Fibroblast of the conjunctiva (primary cell): ENCODE measurements around the gene HS6ST2.

Experiments
- DNase-seq: peaks from one replicate; pipeline ENCODE4 v3.0.0-alpha.2; 2010; ENCODE audit warnings: low read depth

HS6ST2 gene

GRCh38 chrX:132740316-132741123 lies 217.9 kb downstream of the HS6ST2 start:
- no peak for DNase-seq

GRCh38 chrX:132738951-132739350 lies 219.5 kb downstream of the HS6ST2 start:
- no peak for DNase-seq

GRCh38 chrX:132737743-132738142 lies 220.7 kb downstream of the HS6ST2 start:
- no peak for DNase-seq

GRCh38 chrX:132732236-132732635 lies 226.2 kb downstream of the HS6ST2 start:
- DNase-seq = no peak

- no peak for DNase-seq
These were observed 227.7 kb downstream of the HS6ST2 start for GRCh38 chrX:132730726-132731125.

- DNase-seq = no peak
These were observed 228.2 kb downstream of the HS6ST2 start for GRCh38 chrX:132730266-132730665.

- no peak for DNase-seq
These were observed 230.1 kb downstream of the HS6ST2 start for GRCh38 chrX:132728296-132728695.

GRCh38 chrX:132718431-132718958 lies 239.9 kb downstream of the HS6ST2 start:
- no peak for DNase-seq

GRCh38 chrX:132716006-132716405 lies 242.4 kb downstream of the HS6ST2 start:
- DNase-seq = no peak

- no peak for DNase-seq
These were observed 243.5 kb downstream of the HS6ST2 start for GRCh38 chrX:132714913-132715312.

- DNase-seq = no peak
These were observed 246.1 kb downstream of the HS6ST2 start for GRCh38 chrX:132712350-132712749.

- DNase-seq = no peak
These were observed 247.7 kb downstream of the HS6ST2 start for GRCh38 chrX:132710656-132711155.

- DNase-seq = no peak
These were observed 249.9 kb downstream of the HS6ST2 start for GRCh38 chrX:132708529-132708928.

- DNase-seq = no peak
These were observed 253.7 kb downstream of the HS6ST2 start for GRCh38 chrX:132704769-132705168.

- no peak for DNase-seq
These were observed 264.0 kb downstream of the HS6ST2 start for GRCh38 chrX:132694382-132694781.

GRCh38 chrX:132692526-132692925 lies 265.9 kb downstream of the HS6ST2 start:
- no peak for DNase-seq

GRCh38 chrX:132692066-132692465 lies 266.4 kb downstream of the HS6ST2 start:
- no peak for DNase-seq

GRCh38 chrX:132689612-132690563 lies 268.5 kb downstream of the HS6ST2 start:
- DNase-seq = no peak

- no peak for DNase-seq
These were observed 273.2 kb downstream of the HS6ST2 start for GRCh38 chrX:132685276-132685675.

- no peak for DNase-seq
These were observed 281.2 kb downstream of the HS6ST2 start for GRCh38 chrX:132677233-132677716.

GRCh38 chrX:132676561-132677186 lies 281.8 kb downstream of the HS6ST2 start:
- no peak for DNase-seq

GRCh38 chrX:132676102-132676501 lies 282.3 kb downstream of the HS6ST2 start:
- DNase-seq = no peak
